DLD1 (cell line): ENCODE measurements around the gene SOX1.

ENCODE experiments used
- in situ Hi-C: cut with HindIII; loops from 2 replicates; pipeline ENCODE4 v1.10.0; 2017; ENCODE audit warnings: low sequenced_read_pairs

The SOX1 gene

GRCh38 chr13:112071723-112072533, 5.0 kb downstream of the SOX1 start:
- in situ Hi-C loops = no loop called here

DNA sequence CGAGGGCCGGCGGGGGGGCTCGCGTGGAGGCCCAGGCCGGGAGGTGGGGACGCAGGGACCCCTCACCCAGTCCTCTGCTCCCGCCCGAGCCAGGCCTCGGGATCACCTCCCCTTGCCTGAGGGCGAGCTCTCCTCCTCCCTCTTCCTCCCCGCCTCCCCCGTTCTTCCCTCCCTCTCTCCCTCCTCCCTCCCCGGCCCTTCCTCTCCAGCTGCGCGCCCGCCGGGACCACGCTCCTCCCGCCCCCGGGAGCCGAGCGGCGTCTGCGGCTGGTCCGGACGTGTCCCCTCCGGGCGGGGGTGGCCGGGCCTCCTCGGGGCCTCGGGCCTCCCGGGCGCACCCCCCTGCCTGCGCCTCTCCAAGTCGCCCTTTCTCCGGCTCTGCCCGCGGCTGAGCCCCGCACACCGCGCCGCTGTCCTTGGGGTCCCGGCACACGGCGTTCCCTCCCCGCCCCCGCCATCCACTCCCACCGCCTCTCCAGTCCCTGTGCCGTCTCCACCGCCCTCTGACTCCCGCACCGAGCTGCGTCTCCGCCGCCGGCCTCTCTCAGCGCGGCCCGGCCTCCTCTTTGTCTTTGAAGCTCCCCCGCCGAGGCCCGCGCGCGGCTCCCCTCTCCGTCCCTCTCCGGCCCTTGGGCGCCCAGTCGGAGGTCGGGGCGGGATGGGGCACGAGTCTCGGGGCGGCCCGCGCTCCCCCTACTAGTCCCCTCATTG, 5.7 kb downstream of the SOX1 start:
- in situ Hi-C loops = no loop called here

DNA sequence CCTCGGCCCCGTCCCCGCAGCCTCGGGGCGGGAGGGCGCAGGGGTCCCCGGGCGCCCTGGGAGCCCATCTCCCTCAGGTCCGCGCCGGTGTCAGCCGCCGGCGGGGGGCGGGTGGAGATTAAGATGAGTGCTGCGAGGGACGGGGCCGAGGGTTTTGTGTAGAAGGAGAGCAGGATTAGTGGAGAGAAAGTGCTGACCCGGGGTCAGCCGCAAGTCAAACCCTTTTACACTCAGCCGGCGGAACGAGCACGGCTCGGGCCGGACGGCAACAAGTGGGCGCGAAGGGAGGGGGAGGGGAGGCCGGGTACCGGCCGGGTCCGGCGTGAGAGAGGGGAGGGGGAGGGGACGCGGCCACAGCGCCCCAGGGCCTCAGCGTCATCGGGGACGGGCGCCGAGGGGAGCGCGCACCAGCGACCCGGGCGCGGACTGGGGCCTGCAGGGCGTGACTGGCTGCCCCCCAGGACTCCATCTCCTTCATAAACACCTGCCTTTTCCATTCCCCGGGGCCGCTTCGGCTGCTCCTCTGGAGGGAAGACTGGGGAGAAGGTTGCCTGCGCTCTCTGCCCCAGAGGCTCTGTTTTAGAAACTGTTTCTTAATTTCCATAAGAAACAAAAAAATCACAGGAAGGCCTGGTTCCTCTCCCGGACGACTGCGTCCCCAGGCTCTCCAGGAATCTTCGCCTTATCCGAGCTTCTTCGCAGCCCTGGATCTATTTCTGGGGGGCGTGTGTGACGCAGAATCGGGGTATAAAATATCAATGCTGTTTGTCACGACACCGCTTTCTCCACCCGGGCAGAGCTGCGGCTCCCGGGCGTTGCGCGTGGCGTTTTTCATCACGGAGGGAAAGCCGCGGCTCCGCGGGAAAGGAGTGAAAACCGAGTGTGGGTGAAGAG, 6.5 kb downstream of the SOX1 start:
- in situ Hi-C loops = no loop called here

DNA sequence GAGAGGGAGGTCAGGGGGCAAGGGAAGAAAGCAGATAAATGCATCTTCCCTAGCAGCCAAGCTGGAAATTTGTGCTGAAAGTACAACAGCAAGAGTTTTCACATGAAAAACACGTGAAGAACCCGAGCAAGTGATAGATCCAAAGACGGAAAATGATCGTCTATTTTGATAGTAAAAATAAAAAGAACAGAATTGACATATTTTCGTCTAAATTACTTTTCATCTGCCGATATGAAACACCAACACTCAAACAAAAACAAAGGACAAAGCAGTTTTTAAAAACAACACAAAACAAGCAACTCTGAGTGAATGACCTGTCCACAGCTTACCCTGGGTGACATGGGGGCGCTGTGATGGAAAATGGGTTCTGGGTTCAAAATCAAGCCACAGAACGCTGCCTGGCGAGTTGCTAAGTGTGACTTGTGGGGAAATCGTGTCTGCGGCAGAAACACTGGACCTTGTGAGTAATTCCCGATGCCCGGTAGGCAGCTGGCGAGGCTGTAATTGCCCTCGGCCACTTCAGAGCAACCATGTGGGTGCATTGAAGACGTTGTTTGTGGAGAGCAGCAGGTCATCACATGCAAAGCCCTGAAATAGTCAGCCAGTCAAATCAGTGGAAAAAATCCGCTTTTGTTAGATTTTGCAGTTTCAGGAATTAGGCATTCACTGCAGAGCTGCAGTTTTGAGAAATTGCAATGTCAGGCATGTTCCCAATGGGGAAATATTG, 7.4 kb downstream of the SOX1 start:
- in situ Hi-C loops = no loop called here

- in situ Hi-C loops = no loop called here
These were observed 10.8 kb downstream of the SOX1 start for GRCh38 chr13:112077729-112078128.

GRCh38 chr13:112078216-112078615, 11.3 kb downstream of the SOX1 start:
- in situ Hi-C loops = no loop called here

GRCh38 chr13:112078879-112079531, 12.1 kb downstream of the SOX1 start:
- in situ Hi-C loops = no loop called here

DNA sequence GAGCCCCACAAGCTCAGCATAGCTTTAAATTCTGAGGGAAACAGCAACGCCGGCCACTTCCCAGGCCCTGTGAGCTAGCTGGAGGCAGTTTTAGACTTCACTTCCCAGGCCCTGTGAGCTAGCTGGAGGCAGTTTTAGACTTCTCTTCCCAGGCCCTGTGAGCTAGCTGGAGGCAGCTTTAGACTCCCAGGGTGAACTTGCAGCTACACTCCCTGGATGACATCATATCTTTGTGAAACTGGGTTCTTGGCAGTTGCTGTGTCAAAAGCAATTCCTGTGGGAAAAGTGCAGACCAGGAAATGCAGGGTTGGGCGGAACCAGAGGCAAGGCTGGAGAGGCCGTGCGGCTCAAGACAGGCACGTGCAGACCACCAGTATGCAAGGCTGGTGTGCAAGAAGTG, 12.7 kb downstream of the SOX1 start:
- in situ Hi-C loops = no loop called here

- in situ Hi-C loops = no loop called here
These were observed 17.0 kb downstream of the SOX1 start for GRCh38 chr13:112083971-112084370.

DNA sequence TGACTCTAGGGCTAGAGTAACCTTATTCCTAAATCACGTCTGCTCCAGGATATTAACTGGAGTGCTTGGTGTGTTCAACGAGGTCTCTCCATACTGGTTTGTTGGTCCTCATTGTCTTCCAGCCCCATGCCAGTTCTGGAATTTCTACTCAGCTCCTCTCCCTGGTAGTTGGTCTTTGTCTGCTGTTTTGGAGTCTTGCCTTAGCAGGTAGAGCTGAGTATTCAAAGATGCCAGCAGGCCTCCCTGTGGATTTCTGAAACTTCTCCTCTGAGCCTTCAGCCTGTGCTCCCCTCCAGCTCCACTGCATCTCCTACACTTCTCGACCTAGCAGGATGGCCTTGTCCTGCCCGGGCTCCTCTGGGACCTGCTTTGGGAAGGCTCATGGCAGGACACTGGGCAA, 25.5 kb downstream of the SOX1 start:
- in situ Hi-C loops = no loop called here

DNA sequence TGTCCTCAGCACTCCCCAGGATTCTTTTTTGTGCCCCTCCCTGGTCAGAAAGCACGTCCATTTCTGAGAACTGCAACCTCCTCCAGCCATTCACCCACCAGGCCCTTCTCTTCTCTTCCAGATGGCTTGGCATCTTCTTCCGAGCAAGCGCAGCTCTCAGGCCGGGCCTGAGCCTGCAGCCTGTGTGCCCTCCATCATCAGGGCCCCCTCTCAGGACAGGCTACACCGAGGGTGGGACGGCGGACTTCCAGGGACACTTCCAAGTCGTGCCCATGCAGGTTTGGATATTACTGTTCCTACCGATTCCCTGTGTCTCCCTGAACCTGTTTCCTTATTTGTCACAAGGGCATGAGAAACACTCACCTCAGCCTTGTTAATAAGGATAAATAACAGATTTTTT, 28.4 kb downstream of the SOX1 start:
- in situ Hi-C loops = no loop called here

DNA sequence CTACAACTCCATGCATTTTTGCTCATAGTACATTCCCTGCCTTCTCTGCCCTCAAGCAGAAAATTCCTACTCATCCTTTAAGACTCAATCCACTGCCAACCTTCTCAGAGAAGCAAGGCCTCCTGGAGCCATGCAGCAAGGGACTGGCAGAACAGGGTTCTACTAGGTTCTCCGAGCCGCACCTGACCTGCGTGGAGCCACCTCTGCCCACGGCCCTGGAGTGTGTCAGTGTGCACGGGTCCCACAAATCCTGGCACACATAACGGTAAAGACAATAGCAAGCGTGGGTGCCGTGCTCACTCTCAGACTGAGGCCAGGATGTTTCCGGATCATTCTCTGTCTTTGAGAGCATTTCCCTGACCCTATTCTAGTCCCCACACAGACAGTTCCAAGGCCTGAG, 30.0 kb downstream of the SOX1 start:
- in situ Hi-C loops = no loop called here

DNA sequence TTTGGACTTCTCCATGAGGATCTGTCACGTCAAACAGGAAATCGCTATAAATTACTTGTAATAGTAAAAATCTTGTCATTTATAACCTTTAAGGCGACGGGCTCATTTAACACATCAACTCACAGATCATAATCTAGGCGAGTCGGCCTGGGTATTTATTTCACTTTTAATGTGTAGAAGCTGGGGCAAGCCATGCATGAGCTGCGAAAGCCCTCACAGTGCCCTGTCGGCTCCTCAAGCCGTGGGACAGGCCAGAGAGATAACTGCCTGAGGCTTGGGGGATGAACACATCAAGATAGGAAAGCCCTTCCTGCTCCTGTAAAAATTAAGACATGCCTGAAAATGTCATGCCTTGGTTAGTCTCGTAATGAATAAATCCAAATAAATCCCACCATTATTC, 30.8 kb downstream of the SOX1 start:
- in situ Hi-C loops = no loop called here

DNA sequence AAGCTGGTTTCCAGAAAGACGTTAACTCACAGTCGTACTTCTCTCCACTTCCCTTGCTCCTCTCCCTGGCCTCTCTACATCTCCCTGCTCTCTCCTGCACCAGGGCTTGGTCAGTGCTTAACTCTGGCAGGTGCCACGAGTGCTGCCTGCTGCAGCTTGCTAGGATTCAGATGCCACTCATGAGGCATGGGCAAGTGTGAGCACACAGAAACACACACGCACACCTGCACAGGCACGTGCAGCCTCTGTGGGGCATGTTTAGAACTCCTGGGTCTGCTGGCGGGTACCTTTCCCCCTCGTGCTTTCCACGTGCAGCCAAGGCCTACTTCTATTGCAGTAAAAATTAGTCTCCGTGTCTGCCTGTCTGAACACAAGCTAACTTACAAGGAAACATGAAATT, 31.8 kb downstream of the SOX1 start:
- in situ Hi-C loops = no loop called here

- in situ Hi-C loops = no loop called here
These were observed 34.5 kb downstream of the SOX1 start for GRCh38 chr13:112101360-112101930.

GRCh38 chr13:112102243-112102642, 35.3 kb downstream of the SOX1 start:
- in situ Hi-C loops = no loop called here

- in situ Hi-C loops = no loop called here
These were observed 36.4 kb downstream of the SOX1 start for GRCh38 chr13:112103260-112103838.

DNA sequence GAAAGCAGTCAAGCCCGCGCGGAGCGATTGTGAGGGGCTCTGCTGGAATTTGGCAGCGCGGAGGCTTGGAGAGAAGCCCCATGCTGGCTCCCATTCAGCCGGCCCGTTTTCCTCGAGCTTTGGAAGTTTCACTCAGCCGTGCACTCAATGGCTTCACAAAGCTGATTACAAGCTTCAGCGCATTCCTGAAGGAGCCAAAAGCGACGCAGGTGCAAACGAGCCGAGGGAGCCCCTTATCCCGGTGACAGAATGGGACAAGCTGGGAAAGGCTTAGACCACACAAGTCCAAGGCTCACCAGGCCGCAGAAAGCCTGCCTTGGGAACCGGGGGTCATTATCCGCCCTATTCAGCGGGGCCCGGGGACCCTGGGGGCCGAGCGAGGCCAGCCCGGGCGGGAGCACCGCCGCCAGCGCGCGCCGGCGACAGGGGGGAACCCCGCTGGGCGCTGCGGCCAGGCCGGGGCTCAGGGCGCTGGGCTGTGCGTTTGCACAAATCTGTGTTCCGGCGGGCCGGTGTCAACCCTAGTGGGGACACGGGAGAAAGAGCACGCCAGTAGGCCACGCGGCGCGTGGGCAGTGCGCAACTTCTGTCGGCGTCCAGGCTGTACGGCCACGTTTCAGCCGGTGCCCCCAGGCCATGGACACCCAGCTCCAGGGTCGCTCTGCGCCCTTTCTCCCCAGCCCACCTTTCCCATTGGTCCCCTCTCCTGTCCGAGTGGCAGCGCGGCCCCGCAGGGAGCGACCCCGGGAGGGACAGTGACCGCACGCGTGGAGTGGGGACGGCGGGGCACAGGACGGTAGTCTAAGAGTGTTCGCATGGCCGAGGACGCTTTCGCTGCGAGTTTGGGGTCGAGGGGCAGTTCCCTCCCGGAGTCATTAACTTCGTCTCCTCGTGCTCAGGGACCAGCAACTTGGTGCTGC, 37.3 kb downstream of the SOX1 start:
- in situ Hi-C loops = no loop called here

DNA sequence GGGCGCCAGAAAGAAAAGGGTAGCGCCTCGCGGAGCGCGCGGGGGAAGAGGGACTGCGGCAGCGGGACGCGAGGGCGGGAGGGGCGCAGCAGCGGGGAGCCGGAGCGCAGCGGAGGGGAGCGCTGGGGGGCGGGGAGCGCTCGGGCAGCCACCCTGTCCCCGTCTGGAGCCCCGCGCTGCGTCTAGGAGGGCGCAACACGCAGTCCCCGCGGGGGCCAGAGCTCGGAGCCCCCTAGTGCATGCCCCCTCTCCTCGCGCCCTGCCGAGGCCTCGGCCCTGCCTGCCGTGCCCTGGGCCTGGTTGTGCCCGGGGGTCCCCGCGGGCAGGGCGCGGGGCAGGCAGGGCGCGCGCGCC, 37.9 kb downstream of the SOX1 start:
- in situ Hi-C loops = no loop called here
